WTC11 (cell line): ENCODE data around the gene ZNF775. TPM values are rescaled to one million over a fixed set of nuclear protein-coding genes. Genes with fewer than 3 reads are reported as not detected.

Source experiments
- ATAC-seq: fragments of 200-7000 bp; cut with Tn5 transposase; 2 replicates; pipeline ENCODE4 v1.10.0; 2021; ENCODE audit warnings: mild to moderate bottlenecking, moderate library complexity
- CTCF ChIA-PET: fragments of 300-600 bp; sonication (Branson Sonifier 250); formaldehyde crosslinking; loops from one replicate; lab custom pipeline; 2021; ENCODE audit warnings: antibody characterized with exemption; lab: Charles Lee
- POLR2A ChIA-PET: fragments of 350-600 bp; sonication (Branson Sonifier 250); formaldehyde crosslinking; loops from one replicate; lab custom pipeline; 2021; ENCODE audit warnings: antibody characterized with exemption; lab: Charles Lee
- DNase-seq: peaks from one replicate; pipeline ENCODE4 v3.0.0; 2021; ENCODE audit warnings: low spot score
- H3K27ac Mint-ChIP-seq: 2 replicates; pipeline ENCODE4 v1.8.0; 2021; ENCODE audit warnings: mixed read lengths
- H3K27me3 Mint-ChIP-seq: 2 replicates; pipeline ENCODE4 v1.8.0; 2021; ENCODE audit warnings: low read depth, mild to moderate bottlenecking, moderate library complexity, mixed read lengths
- H3K36me3 Mint-ChIP-seq: 2 replicates; pipeline ENCODE4 v1.8.0; 2021; ENCODE audit warnings: mixed read lengths
- H3K4me1 Mint-ChIP-seq: 2 replicates; pipeline ENCODE4 v1.8.0; 2022; ENCODE audit warnings: mixed read lengths
- H3K4me3 Mint-ChIP-seq: 2 replicates; pipeline ENCODE4 v1.8.0; 2021; ENCODE audit warnings: mild to moderate bottlenecking, moderate library complexity, mixed read lengths
- H3K9me3 Mint-ChIP-seq: 2 replicates; pipeline ENCODE4 v1.8.0; 2021; ENCODE audit warnings: mixed read lengths
- AFF4 ChIP-seq: sonication (generic); formaldehyde crosslinking; IDR thresholded peaks from 2 replicates; pipeline ENCODE4 v1.8.1; 2023; ENCODE audit warnings: mild to moderate bottlenecking, missing genetic modification reagents, borderline replicate concordance
- AR ChIP-seq: fragments of 250-450 bp; sonication (Bioruptor Pico); IDR thresholded peaks from 2 replicates; pipeline ENCODE4 v1.9.0; 2021; ENCODE audit warnings: mild to moderate bottlenecking
- ATF2 ChIP-seq: sonication (generic); formaldehyde crosslinking; IDR thresholded peaks from 2 replicates; pipeline ENCODE4 v1.8.1; 2022; ENCODE audit warnings: low read depth, missing genetic modification reagents, borderline replicate concordance
- ATF3 ChIP-seq: sonication (generic); formaldehyde crosslinking; conservative IDR thresholded peaks from 2 replicates; pipeline ENCODE4 v1.8.1; 2022; ENCODE audit warnings: mild to moderate bottlenecking, missing genetic modification reagents
- CREM ChIP-seq: sonication (generic); formaldehyde crosslinking; IDR thresholded peaks from 2 replicates; pipeline ENCODE4 v1.8.1; 2022; ENCODE audit warnings: mild to moderate bottlenecking, missing genetic modification reagents, moderate library complexity
- ELF4 ChIP-seq: sonication (generic); formaldehyde crosslinking; IDR thresholded peaks from 2 replicates; pipeline ENCODE4 v1.8.1; 2022; ENCODE audit warnings: low read depth, mild to moderate bottlenecking, moderate library complexity, missing genetic modification reagents
- FOXJ3 ChIP-seq: sonication (generic); formaldehyde crosslinking; IDR thresholded peaks from 2 replicates; pipeline ENCODE4 v1.9.0; 2021; ENCODE audit warnings: missing genetic modification reagents, mild to moderate bottlenecking, borderline replicate concordance
- FOXP4 ChIP-seq: sonication (generic); formaldehyde crosslinking; IDR thresholded peaks from 2 replicates; pipeline ENCODE4 v1.8.0; 2022; ENCODE audit warnings: mild to moderate bottlenecking, missing genetic modification reagents
- GRHL2 ChIP-seq: fragments of 250-450 bp; sonication (Bioruptor Pico); IDR thresholded peaks from 2 replicates; pipeline ENCODE4 v1.8.0; 2022; ENCODE audit warnings: mild to moderate bottlenecking, moderate library complexity; ENCODE audit not compliant: insufficient replicate concordance, severe bottlenecking
- HMGXB4 ChIP-seq: sonication (generic); formaldehyde crosslinking; IDR thresholded peaks from 2 replicates; pipeline ENCODE4 v1.8.1; 2023; ENCODE audit warnings: mild to moderate bottlenecking, moderate library complexity, missing genetic modification reagents
- MXD4 ChIP-seq: fragments of 250-450 bp; sonication (Bioruptor Pico); IDR thresholded peaks from 2 replicates; pipeline ENCODE4 v1.8.0; 2021; ENCODE audit warnings: mild to moderate bottlenecking, moderate library complexity, borderline replicate concordance
- MYBL2 ChIP-seq: sonication (generic); formaldehyde crosslinking; IDR thresholded peaks from 2 replicates; pipeline ENCODE4 v1.8.1; 2023; ENCODE audit warnings: mild to moderate bottlenecking, moderate library complexity, missing genetic modification reagents
- NR2C2 ChIP-seq: sonication (generic); formaldehyde crosslinking; IDR thresholded peaks from 2 replicates; pipeline ENCODE4 v1.8.0; 2022; ENCODE audit warnings: mild to moderate bottlenecking, missing genetic modification reagents
- SP1 ChIP-seq: sonication (generic); formaldehyde crosslinking; conservative IDR thresholded peaks from 2 replicates; pipeline ENCODE4 v1.8.1; 2022; ENCODE audit warnings: missing genetic modification reagents
- TP53 ChIP-seq: sonication (generic); formaldehyde crosslinking; IDR thresholded peaks from 2 replicates; pipeline ENCODE4 v1.8.1; 2023; ENCODE audit warnings: mild to moderate bottlenecking, missing genetic modification reagents
- USF1 ChIP-seq: sonication (generic); formaldehyde crosslinking; IDR thresholded peaks from 2 replicates; pipeline ENCODE4 v1.8.0; 2022; ENCODE audit warnings: mild to moderate bottlenecking, missing genetic modification reagents
- ZNF281 ChIP-seq: sonication (generic); formaldehyde crosslinking; IDR thresholded peaks from 2 replicates; pipeline ENCODE4 v1.8.0; 2023; ENCODE audit warnings: mild to moderate bottlenecking, missing genetic modification reagents
- ZNF317 ChIP-seq: sonication (generic); formaldehyde crosslinking; IDR thresholded peaks from 2 replicates; pipeline ENCODE4 v1.8.1; 2023; ENCODE audit warnings: low read depth, mild to moderate bottlenecking, moderate library complexity, missing genetic modification reagents, borderline replicate concordance
- total RNA-seq: library from RNA; stranded (reverse); gene quantifications from 3 replicates; pipeline ENCODE4 v1.2.3, GENCODE V29; 2021

The ZNF775 gene
- total RNA-seq, 1 experiment from 2014 or later, result 25.4 TPM

GRCh38 chr7:150332852-150333635, 46.1 kb upstream of the ZNF775 start (continued):
- TF ChIP-seq AR (CRISPR knock-in tag) (no peak), FOXJ3 (CRISPR knock-in tag) (no peak), ZNF317 (no peak), TP53 (no peak), ATF3 (CRISPR knock-in tag) (no peak), HMGXB4 (CRISPR knock-in tag) (no peak), NR2C2 (CRISPR knock-in tag) (no peak), AFF4 (no peak), GRHL2 (CRISPR knock-in tag) (no peak), USF1 (CRISPR knock-in tag) (no peak)

GRCh38 chr7:150333659-150334058, 45.5 kb upstream of the ZNF775 start:
- CTCF ChIA-PET, result no interaction called here
- ATAC-seq (no peak), DNase-seq (no peak)
- Mint-ChIP-seq H3K36me3 (peaks cover 25% of the 10 kb centered on the region), H3K4me1 (peaks cover 77% of the 10 kb centered on the region), H3K4me3 (no peak overlapping the region), H3K27ac (peak overlapping the region; percentile 90; the same call in 1 of the 2 replicates), H3K9me3 (no peaks in the 10 kb centered on the region), H3K27me3 (no peaks in the 10 kb centered on the region)
- POLR2A ChIA-PET, result no interaction called here
- no peak for TF ChIP-seq ZNF281
- no peak for TF ChIP-seq MYBL2 (CRISPR knock-in tag)
- no peak for TF ChIP-seq SP1 (CRISPR knock-in tag)
- TF ChIP-seq CREM (CRISPR knock-in tag), result no peak
- TF ChIP-seq FOXP4 (CRISPR knock-in tag), result 0 out of 2 replicates have a peak, but pooled peaks have one; percentile 9
- no peak for TF ChIP-seq ELF4 (CRISPR knock-in tag)
- no peak for TF ChIP-seq ATF2 (CRISPR knock-in tag)
- no peak for TF ChIP-seq MXD4
